ENCODE results near the gene BMAL1.
A peak's percentile ranks its signal among the peaks of the same experiment; 100 is the strongest.

DNA sequence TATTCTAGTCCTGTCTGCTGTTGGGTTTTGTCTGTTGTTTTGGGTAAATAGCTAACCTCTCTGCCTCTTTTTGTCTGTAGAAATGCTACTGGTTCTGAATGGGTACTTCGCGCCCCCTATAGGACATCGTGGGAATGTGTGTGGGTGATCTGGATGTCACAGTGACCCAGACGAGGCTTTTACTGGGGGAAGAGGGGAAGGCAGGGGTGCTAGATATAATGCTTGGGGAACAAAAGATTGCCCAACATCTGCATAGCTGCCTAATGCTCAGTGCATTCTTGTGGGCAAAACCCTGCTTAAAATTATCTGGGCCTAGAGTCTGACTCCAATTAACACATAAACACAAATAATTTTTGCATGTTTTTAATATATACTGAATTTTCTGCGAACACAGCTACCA lies 57.7 kb downstream of the BMAL1 start:
- TF ChIP-seq, protein P1, sequence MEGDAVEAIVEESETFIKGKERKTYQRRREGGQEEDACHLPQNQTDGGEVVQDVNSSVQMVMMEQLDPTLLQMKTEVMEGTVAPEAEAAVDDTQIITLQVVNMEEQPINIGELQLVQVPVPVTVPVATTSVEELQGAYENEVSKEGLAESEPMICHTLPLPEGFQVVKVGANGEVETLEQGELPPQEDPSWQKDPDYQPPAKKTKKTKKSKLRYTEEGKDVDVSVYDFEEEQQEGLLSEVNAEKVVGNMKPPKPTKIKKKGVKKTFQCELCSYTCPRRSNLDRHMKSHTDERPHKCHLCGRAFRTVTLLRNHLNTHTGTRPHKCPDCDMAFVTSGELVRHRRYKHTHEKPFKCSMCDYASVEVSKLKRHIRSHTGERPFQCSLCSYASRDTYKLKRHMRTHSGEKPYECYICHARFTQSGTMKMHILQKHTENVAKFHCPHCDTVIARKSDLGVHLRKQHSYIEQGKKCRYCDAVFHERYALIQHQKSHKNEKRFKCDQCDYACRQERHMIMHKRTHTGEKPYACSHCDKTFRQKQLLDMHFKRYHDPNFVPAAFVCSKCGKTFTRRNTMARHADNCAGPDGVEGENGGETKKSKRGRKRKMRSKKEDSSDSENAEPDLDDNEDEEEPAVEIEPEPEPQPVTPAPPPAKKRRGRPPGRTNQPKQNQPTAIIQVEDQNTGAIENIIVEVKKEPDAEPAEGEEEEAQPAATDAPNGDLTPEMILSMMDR (IDR thresholded peaks at IDR 0.05), result peak; percentile 70 to 80
- TF ChIP-seq POLR2A (IDR thresholded peaks at IDR 0.05), result no peak
- no peak for TF ChIP-seq EP300 (IDR thresholded peaks at IDR 0.05)

All from suprapubic skin (tissue), 3 donors.